GM06990 (cell line): ENCODE measurements around the gene PMAIP1.

Source experiments
- DNase-seq: peaks from one replicate; pipeline ENCODE4 v3.0.0-alpha.2; 2011; ENCODE audit not compliant: insufficient read length; ENCODE audit errors: extremely low read depth
- H3K27me3 ChIP-seq: replicated peaks from 2 replicates; pipeline ENCODE4 v1.6.0; 2011; ENCODE audit warnings: low read length; ENCODE audit not compliant: control insufficient read depth, insufficient read depth
- H3K36me3 ChIP-seq: 2 replicates; pipeline ENCODE4 v1.5.1; 2011; ENCODE audit warnings: low read length; ENCODE audit not compliant: control insufficient read depth, insufficient read depth
- H3K4me3 ChIP-seq: replicated peaks from 2 replicates; pipeline ENCODE4 v1.5.1; 2011; ENCODE audit warnings: low read depth, mild to moderate bottlenecking, control low read depth, low read length
- TF ChIP-seq, protein P1 (sequence below): IDR thresholded peaks from 2 replicates; pipeline ENCODE4 v1.5.1; 2011; ENCODE audit warnings: low read length, control low read depth, mild to moderate bottlenecking, inconsistent platforms; ENCODE audit not compliant: insufficient read depth, poor library complexity, severe bottlenecking

PMAIP1 gene

DNA sequence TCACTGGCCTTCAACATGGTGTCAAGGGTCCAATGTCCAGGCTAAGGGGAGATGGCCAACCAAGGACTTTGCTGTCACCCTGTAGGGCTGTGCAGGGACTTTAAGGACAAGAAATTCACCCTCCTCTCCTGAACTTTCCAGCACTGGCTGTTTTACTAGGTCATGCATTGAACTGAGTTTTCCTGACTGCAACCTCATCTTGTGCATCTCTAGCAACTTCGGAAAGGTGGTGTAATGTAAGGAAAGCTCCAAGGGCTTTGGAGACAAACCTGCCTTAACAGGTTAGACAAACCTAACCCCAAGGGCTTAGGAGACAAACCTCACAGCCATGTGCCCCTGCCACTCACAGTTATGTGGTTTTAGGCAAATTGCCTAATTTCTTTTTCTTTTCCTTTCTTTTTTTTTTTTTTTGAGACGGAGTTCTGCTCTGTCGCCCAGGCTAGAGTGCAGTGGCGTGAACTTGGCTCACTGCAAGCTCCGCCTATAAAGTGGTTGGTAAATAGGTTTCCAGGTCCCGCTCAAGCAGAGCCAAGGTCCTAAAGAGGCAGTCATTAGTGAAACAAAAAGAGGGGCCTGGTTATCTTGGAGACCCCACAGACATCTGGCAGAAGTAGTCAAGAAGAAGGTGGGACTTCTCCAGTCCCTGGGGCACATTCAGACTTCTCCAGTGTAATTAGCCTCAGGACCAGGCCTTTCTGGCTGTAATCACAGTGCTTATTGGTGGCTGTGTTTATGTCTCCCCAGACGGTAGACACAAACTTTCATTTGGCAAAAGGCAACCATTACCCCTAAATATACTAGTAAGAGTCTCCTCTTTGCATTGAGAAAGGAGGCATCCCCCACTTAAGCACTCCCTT is 37.6 kb upstream of the PMAIP1 start:
- peak; percentile 51 for DNase-seq
- Histone ChIP-seq H3K27me3 (no peaks in the 10 kb centered on the region), H3K4me3 (no peak overlapping the region), H3K36me3 (no peaks in the 10 kb centered on the region)
- TF ChIP-seq, protein P1, sequence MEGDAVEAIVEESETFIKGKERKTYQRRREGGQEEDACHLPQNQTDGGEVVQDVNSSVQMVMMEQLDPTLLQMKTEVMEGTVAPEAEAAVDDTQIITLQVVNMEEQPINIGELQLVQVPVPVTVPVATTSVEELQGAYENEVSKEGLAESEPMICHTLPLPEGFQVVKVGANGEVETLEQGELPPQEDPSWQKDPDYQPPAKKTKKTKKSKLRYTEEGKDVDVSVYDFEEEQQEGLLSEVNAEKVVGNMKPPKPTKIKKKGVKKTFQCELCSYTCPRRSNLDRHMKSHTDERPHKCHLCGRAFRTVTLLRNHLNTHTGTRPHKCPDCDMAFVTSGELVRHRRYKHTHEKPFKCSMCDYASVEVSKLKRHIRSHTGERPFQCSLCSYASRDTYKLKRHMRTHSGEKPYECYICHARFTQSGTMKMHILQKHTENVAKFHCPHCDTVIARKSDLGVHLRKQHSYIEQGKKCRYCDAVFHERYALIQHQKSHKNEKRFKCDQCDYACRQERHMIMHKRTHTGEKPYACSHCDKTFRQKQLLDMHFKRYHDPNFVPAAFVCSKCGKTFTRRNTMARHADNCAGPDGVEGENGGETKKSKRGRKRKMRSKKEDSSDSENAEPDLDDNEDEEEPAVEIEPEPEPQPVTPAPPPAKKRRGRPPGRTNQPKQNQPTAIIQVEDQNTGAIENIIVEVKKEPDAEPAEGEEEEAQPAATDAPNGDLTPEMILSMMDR = no peak

DNA sequence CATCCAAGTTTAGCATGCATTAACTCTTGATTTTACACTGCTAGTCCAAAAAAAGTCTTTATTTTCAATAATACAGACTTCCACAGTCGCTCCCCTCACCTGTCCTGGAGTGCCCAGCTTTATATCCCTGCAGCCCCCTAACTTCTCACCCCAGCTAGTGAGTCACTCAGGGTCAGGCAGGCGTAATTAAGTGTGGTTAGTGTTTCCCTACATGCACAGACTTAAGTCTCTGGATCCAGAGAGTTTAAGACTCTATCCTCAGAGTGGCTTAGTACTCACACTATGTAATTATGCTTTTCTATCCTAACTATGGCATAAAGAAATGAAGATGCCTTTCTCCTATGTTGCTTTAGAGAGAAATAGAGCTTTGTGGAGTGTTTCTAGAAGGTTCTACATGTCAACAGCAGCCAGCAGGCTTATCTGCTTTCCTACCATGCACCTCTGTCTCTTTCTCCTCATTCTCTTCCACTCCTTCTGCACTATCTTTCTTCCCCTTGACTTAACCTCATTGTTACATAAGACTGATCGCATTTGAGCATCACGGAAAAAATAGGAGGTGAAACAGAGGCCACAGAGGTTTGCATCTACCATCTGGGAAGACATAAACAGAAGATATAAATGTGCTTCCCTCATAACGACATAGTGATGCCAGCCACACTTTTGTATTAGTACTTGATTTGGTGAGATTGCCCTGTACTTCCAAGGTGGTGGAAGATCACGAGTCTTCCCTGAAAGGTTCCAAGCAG is 34.4 kb upstream of the PMAIP1 start:
- TF ChIP-seq, protein P1 = no peak
- no peaks in the 10 kb centered on the region for H3K27me3 ChIP-seq
- no peak overlapping the region for H3K4me3 ChIP-seq
- no peaks in the 10 kb centered on the region for H3K36me3 ChIP-seq
- no peak for DNase-seq

DNA sequence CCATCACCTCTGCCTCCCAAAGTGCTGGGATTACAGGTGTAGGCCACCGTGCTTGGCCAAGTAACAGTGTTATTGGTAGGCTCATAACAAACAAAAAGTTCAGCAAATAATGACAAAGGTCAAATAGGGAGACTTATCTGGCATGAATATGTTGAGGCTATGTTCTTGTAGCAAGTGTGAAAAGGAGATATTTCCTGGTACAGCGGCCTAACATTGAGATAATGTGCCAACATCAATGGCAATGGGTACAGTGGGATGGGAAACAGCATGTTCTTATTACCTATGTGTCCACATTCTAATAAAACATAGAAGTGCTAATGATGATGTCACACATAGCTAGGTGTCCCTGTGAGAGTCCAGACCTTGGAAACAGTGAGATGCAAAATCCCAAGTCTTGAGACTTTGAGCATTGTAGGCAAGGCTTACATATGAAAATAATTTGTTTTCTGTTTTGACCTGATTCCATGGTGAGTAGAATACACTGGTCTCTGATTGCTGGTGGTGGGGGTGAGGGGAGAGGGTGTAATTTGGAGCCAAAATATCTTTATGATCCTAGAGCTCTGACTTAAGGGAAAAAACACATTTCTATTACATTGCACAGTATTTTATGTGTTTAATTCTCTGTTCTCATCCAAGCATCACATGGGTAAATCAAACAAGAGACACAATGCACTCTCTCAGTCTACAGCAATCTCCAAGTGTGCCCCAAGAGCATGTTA is 33.1 kb upstream of the PMAIP1 start:
- Histone ChIP-seq H3K27me3 (no peaks in the 10 kb centered on the region), H3K4me3 (no peak overlapping the region), H3K36me3 (no peaks in the 10 kb centered on the region)
- TF ChIP-seq, protein P1 = no peak
- no peak for DNase-seq

DNA sequence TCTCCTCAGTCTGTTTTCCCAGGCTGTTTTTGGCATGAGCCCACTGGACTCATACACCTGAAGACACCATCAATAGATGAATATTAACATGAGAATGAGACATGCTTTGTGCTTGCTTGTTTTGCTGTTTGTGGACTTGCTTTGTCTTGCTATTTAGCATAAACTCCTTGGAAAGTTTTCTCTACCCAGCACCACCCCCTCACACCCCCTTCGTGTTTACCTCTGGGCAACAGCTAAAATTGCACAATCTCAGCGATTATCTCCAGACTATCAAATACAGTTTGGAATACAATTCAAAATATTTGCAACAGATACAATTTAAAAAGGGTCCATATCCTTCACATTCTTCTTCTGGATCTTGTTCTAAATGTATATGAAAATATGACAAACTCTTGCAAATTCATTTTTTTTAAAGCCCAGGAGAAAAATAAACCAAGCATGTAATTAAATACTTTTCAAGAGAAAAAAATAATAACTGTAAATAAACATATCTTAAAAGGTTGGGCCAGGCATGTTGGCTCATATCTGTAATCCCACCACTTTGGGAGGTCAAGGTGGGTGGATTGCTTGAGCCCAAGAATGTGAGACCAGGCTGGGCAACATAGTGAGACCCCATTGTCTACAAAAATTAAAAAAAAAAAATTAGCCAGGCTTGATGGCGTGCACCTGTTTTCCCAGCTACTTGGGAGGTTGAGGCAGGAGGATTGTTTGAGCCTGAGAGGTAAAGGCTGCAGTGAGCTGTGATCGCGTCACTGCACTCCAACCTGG is 32.3 kb upstream of the PMAIP1 start:
- no peak for DNase-seq
- Histone ChIP-seq H3K27me3 (no peaks in the 10 kb centered on the region), H3K4me3 (no peak overlapping the region), H3K36me3 (no peaks in the 10 kb centered on the region)
- TF ChIP-seq, protein P1 = no peak

DNA sequence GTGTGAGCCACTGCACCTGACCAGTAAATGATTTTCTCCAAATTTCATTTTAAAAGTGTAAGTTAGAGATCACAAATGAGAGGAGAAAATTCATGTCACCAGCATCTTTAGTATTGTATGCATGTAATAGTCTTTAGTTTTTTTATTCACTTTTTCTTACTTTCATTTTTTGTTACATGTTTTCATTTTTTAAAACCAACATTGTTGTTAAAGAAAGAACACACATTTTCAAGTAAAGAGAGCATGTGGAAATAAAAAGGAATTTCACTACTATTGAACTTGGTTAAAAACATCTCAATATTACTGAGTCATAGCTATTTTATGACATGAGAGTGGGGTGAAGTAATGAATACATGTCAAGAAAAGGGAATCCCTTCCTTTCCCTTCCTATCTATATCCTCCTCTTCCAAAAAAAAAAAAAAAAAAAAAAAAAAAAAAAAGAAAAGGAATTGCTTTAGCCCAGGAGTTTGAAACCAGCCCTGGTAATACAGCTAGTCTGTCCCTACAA is 29.1 kb upstream of the PMAIP1 start:
- TF ChIP-seq, protein P1 = no peak
- no peak for DNase-seq
- Histone ChIP-seq H3K36me3 (no peaks in the 10 kb centered on the region), H3K27me3 (no peaks in the 10 kb centered on the region), H3K4me3 (no peak overlapping the region)
